HG02642 (cell line): Measurements from ENCODE around the gene THADA.

Experiments
- ATAC-seq: cut with Tn5 transposase; IDR thresholded peaks from one replicate; pipeline ENCODE4 v1.9.1; 2021; ENCODE audit warnings: mild to moderate bottlenecking; ENCODE audit not compliant: unreplicated experiment, poor library complexity

THADA gene

DNA sequence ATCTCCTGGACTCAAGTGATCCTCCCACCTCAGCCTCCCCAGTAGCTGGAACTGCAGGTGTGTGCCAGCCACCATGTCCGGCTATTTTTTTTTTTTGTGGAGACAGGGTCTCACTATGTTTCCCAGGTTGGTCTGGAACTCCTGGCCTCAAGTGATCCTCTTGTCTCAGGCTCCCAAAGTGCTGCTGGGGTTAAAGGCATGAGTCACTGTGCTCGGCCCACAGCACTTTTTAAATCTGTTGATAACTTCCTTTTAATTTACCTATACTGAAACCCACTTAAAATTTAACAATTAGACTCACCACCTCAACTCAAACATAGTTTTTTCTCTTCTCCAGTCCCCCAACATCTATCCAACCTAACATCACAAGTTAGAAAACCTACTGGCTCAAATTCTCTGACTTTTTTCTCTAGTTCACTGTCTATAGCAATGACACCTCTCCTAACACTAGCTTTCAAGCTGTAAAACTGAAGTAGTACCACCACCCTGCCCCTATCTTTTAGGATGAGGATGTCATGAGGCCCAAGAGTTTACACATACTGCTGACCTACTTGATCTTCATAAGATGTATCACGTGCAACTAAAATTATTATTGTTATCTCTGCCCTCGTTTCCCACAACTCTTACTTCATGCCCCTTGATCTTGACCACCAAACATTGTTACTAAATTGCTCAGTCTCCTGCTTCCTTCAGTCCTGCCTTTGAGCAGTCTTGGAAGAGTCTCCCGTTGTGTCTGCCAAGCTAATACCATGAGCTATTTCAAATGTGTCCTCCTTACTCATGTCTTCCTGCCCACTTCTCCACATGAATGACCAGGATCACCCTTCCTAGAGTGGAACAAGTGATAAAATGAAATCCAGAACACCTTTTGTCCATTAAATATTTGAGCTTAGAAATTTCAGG, 227.1 kb downstream of the THADA start:
- no peak for ATAC-seq

DNA sequence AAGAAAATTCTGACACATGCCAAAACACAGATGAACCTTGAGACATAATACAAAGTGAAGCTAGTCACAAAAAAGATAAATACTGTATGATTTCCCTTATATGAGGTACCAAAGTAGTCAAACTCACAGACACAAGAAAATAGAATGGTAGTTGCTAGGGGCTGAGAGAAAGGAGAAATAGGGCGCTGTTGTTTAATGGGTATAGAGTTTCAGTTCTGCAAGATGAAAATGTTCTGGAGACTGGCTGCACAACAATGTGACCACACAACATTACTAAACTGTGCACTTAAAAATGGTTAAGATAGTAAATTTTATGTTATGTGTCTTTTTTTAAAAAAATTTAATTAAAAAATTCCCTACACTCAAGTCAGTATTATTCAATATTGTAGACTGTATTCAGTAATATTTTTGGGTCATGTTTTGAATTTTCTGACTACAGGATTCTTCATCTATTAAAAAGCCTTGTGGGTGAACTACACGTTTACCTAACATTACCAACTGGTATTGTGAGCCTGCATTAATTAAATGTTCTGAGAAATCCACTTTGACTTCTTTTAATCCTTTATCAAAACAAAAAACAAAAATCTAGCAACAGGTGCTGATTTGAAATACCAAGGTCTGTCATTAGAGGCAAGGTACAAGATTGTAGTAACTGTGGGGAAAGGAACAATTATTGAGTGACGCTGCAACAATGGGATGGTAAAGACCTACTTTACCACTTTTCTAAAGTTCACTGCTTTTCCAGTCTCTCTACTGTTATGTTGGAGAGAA, 228.6 kb downstream of the THADA start:
- no peak for ATAC-seq

DNA sequence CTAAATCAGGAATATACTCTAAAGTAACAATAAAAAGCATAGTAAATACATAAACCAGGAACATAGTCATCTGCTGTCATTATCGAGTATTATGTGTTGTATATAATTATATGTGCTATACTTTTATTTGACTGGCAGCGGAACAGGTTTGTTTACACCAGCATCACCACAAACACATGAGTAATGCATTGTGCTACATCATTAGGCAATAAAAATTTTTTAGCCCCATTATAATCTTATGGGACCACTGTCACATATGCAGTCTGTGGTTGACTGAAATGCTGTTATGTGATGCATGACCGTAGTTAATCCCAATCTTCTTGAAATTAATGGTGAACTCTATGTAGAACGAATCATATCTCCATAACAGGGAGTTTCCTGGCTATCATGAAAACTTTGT, 232.7 kb downstream of the THADA start:
- ATAC-seq = no peak

DNA sequence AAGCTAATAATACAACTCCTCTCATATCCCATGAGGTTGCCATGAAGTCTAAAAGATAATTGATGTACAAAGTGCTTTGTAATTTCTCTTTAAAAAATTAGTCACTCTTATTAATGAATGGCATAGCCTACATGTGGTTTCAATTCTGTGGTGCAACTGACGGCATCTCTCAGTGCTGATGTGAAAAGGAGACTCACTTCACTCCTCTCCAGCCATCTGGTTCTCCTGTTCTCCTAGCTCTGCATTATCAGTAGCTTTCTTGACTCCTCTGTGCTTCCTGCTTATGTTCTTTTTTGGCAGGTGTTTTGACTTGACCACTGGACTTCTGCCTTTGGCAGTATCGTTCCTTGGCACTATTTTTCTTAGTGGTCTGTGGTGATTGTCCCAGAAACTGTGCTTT, 234.6 kb downstream of the THADA start:
- ATAC-seq = no peak

DNA sequence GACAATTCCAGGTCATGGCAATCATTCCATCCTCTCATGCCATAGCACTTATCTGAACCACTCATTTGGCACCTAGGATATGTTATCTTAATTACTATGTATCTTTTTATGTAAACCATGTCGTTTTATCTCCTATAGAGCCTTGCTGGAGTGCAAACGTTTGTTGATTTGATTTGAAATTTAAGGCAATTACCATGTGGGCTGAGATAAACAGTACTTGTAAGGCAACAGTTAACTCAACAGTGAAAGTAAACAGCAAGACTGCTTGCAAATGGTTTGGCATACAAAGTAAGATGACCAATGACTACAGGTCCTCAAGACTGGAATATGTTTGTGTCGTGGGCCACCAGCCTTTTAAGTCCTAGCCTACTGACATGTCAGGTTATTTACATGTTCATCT, 235.7 kb downstream of the THADA start:
- ATAC-seq = no peak

DNA sequence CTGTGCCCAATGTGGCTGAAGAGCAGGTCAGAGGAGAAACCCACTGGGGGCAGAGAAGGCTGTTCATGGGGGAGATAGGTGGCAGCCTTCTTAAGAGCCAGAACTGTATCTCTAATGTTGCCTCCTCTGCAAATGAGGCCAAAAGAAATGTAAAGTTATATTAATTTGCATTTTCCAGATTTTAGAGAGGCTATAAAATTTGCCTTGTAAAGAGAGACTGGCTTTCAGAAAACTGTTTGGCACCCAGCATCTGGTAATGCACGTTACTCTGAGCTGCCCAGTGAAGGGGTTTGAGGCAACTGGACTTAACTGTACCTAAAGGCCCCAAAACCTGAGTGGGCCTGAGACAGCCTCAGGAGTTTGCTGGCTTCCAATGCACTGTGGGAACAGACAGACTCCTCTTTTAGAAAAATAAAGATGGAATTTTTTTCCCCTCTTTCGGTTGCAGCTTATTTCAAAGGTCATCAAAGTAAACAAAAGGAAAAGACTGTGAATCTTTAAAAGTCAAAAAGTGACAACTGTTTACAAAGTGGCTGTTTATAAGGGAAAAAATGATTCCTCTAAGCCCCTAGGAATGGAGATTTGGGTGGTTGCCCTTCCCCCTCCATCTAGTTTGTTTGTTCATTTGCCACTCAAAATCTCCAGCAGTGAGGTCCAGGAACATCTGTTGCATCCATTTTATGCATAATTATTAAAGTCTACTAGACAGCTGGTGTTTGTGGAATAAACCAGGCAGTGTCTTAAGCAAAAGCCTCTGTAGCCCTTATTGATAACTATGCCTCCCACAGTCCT, 237.2 kb downstream of the THADA start:
- ATAC-seq = no peak

DNA sequence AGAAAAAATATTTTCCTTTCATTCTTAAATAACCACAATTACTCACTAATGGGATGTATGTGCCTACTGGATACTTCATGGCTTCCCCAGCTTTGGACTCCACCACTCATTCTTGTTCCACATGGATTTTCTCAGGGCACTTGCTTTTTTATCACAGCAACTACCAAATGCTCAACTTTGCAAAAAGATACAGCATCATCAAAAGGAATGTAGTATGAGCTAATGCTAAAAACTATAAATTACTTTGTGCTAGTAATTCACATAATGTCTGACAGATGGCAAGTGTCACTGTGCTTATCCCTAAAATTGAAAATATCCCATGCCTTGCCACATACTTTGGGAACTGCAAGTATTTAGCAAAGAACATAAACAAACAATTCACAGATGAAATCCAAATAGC, 239.1 kb downstream of the THADA start:
- no peak for ATAC-seq

DNA sequence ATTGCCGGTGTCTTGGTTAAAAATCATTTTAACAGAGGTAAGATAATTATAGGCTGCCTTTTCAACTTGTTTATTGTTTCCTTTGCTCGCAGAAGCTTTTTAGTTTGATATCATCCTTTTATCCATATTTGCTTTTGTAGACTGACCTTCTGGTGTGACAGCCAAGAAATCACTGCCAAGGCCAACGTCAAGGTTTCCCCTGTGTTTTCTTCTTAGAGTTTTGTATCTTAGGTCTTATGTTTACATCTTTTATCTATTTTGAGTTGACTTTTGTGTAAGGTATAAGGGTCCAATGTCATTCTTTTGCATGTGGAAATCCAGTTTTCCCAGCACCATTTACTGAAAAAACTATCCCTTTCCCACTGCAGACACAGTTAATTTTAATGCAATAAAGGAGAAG, 240.4 kb downstream of the THADA start:
- ATAC-seq = no peak

DNA sequence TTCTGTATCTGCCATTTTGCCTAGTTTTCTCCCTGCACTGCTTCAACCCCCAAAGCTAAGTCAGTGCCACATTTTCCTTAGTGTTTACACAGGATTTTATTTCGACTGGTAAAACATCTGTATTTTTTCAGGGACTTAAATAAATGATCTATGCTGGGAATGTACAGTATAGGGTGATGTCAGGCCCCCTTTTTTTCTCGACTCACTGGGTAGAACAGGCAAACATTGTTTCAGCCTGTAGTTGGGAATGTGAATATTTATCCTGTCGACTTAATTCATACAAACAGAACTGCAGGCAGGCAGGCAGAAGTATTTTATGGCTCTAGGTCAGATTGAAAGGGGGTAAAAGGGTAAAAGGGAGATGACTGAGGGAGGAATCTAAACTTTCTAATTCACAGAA, 245.9 kb downstream of the THADA start:
- no peak for ATAC-seq

DNA sequence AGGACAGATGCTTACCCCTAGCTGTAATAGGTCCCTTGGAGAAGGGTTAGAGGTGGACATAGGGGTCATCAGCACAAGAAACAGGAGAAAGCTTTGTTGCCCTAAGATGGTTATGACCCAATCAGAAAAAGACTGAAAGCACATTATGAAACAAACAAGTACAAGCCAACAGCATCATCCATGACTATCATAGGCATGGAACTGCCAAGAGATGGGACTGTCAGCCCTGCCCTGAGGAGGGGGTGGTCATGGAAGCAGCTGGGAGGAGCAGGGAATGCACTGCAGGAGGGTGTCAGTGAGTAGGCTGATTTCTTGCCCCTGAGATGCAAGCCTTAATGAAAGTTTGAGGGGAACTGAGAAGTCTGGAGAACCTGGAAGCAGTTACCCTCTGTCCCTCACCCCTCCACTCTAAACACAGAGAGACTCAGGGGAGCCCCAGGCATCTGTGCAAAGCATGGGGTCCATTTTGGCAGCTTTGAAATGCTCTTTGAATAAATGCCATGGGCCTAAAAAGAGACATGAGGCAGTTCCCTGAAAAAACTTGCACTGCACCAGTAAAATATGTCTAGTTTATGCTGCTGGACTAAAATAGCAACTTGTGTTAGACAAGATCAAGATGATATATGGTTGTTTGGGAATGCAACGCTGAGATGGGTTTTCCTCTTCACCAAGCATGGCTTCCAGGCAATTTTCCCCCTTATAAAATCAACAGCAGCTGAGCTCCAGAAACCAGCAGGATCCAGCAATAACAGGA, 246.8 kb downstream of the THADA start:
- ATAC-seq = no peak

DNA sequence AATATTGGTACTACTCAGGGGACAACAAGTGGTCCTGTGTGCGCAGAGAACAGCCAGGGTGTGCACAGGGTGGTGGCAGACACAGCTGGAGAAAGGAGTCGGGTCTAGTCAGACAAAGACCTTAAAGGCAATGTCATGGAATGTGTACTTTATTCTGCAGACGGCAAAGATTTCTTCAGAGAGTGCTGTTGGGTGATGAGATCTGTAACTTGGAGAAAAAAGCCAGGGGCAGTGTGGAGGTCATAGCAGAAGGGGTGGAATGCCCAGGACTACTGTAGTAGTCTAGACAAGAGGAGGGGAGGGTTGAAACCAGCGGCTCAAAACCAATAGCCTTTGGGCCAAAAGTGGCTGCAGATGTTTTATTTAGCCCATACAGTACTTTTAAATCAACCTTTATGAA, 248.1 kb downstream of the THADA start:
- ATAC-seq = no peak

DNA sequence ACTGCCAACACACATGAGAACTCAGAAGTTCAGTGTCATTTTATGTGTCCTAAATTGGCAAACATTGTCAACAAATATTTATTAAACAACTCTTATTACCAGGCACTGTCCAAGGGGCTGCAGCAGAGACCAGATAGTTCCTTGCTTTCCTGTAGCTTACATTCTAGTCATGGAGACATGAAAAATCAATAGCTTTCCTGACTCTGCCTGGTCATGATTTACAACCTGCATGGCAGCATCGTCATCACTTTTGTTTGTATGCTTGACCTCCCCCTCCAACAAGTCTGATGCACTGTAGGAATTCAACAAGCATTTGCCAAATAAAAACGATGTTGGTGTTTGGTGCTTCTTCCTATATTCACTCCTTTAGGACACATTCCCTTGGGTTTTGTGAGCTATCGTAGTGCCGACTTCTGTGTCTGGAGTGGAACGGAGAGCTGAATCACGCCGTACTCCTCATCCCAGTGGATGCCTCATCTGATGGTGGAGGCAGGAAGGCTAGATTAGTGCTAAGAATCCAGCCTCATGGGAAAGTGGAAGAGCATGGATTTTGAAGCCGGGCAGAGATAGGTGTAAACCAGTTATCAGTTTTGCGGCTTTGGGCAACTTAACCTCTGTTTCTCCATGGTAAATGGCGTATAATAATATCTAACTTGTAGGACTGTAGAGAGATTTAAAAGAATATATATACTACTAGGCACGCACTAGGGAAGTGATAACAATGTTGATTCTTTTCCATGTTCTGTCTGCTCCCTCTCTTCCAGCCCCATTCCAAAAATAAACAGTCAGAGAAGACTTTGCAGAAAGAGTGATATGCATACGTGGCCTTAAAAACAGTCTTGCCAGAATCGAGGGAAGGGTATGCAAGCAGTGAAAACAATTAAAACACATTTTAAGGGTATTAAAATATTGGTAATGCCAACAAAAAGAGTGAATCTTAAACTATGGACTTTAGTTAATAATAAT, 249.0 kb downstream of the THADA start:
- no peak for ATAC-seq

DNA sequence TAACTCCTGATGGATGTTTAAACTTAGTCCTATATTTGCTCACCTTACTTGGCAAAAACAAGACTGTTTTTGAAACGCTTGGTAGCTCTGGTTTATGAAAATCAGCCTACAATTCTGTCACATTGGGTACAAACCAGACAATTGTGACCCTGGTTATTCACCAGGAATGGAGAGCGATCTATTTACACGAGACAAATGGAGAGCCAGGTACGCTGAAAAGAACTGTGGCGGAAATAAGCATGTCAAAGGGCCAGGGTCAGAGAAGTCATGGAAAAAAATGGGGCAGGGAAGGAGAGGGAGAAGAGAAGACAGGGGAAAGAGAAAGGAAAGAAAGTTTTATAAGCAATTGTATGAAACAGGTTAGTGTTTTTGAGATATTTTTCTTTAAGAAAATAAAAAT, 250.0 kb downstream of the THADA start:
- no peak for ATAC-seq

DNA sequence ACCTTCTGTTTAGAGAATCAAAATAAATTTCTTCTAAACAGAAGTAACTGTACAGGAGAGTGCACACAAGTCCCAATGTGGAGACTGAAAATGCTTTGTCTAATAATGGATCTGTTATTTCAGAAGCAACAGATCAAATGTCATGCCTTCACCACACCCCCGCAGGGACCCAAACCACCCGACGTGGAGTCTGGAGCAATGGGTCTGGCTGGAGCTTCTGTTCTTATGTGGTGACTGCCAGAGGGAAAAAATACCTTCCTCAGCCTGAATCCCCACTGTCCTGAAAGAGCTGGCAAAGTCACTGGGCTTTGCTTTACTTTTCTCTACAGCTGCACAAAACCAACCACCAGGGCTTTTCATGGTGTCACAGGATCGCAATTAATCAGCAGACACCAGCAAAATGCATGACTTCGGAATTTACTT, 250.4 kb downstream of the THADA start:
- no peak for ATAC-seq

DNA sequence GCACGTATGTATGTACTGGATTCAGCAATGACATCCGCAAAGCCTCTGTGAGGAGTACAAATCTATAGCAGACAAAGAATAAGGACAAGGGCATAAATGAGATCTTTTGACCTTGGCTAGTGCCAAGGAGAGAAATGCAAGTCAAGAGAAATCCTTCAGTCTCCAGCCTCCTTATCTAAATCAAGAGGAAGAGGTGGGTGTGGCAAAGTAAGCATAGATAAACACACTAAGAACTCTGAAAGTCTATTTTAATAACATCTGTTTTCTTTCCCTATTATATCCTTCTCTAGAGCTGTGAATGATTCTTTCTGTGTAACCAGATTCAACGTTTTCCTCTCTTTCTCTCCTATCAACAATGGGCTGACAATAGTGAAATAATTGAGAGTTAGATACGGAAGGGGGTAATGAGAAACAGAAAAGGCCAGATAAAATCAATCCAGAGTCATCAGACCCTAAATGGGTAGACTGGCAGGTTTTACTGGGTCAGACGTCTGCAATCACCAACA, 250.9 kb downstream of the THADA start:
- no peak for ATAC-seq

DNA sequence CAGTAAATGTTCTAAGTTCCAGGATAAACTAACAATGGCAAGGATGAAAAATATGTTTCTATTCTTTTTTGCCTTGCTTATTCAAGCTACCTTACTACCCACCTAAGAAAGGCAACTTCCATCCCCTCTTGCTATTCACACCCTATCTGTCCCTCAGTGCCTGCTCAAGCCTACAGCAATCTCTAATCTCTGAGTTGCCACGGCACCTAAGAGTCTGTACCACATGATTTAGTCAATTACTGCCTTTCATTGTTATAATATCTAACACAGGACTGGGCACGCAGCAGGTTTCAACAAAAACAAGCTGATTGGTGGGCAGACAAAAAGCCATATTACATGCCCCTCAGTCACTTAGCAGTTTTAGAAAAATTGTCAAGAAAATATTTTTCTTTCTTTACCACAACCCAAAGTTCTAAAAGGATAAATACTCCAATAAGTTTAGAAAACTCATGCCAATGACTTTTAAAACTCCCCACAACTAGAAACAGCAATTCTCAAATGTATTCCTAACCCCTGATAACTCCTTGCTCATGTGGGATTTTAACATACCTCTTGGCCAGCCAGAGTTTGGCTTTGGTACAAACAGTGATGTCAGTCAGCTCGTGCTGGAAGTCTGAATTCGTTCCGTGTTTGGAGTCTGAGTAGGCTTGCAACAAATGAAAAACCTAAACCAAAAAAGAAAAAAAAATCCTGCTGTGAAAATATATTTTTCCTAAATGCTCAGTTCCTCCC, 252.1 kb downstream of the THADA start:
- ATAC-seq = no peak

DNA sequence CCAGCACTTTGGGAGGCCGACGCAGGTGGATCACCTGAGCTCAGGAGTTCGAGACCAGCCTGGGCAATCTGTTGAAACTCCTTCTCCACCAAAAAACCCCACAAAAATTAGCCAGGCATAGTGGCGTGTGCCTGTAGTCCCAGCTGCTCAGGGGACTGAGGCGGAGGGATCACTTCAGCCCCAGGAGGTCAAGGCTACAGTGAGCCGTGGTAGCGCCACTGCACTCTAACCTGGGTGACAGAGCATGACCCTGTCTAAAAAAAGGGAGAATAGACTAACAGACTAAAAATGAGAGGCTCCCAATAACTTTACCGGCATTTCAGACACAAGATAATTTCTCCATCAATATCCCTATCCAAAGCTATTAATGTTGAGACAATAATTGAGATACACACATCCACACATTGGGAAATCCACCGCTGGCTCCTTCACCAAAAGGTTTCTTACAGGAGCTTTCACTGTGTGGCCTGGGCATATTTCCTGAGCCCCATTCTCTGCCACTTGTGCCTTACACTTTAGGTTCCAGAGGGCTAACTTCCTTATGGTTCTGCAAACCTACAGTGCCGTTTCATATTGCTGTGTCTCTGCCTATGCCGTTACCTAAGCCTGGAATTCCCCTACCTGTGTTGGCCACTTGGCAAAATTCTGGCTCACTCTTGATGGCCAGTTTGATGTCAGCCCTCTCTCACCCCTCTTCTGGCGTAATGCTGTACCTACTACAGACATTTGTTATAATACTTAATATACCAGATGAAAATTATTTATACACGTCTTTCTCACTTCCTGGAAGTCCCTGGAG, 253.7 kb downstream of the THADA start:
- no peak for ATAC-seq
